SJSA1 (cell line): Measurements from ENCODE around the gene CCDC197. TPM values are rescaled to one million over a fixed set of nuclear protein-coding genes. Genes with fewer than 3 reads are reported as not detected.

ENCODE experiments used
- DNase-seq, 2 experiments: peaks; one replicate each; pipeline ENCODE4 v3.0.0-alpha.2; 2015 to 2020; ENCODE audit warnings: low spot score in 2 of 2, low read depth in 1 of 2
- H3K27ac ChIP-seq: fragments of 250-450 bp; sonication (Bioruptor Pico); 2 replicates; pipeline ENCODE4 v1.5.1; 2020; ENCODE audit warnings: mild to moderate bottlenecking, moderate library complexity
- H3K27me3 ChIP-seq: fragments of 250-450 bp; sonication (Bioruptor Pico); replicated peaks from 2 replicates; pipeline ENCODE4 v1.5.1; 2020; ENCODE audit warnings: mild to moderate bottlenecking, moderate library complexity
- H3K36me3 ChIP-seq: fragments of 250-450 bp; sonication (Bioruptor Pico); 2 replicates; pipeline ENCODE4 v1.5.1; 2020; ENCODE audit warnings: mild to moderate bottlenecking
- H3K4me1 ChIP-seq: fragments of 250-450 bp; sonication (Bioruptor Pico); replicated peaks from 2 replicates; pipeline ENCODE4 v1.6.1; 2021; ENCODE audit warnings: mild to moderate bottlenecking
- H3K4me3 ChIP-seq: fragments of 250-450 bp; sonication (Bioruptor Pico); 2 replicates; pipeline ENCODE4 v1.5.1; 2020; ENCODE audit warnings: mild to moderate bottlenecking
- H3K9me3 ChIP-seq: fragments of 250-450 bp; sonication (Bioruptor Pico); replicated peaks from 2 replicates; pipeline ENCODE4 v1.5.1; 2020; ENCODE audit warnings: mild to moderate bottlenecking
- total RNA-seq: library from RNA; depleted of rRNA; stranded (reverse); fragments of >200 nt; shearing (Covaris generic); gene quantifications from 2 replicates; pipeline ENCODE4 v1.2.3, GENCODE V29; 2014

The CCDC197 gene
- total RNA-seq, 1 experiment from 2014 or later: not detected

DNA sequence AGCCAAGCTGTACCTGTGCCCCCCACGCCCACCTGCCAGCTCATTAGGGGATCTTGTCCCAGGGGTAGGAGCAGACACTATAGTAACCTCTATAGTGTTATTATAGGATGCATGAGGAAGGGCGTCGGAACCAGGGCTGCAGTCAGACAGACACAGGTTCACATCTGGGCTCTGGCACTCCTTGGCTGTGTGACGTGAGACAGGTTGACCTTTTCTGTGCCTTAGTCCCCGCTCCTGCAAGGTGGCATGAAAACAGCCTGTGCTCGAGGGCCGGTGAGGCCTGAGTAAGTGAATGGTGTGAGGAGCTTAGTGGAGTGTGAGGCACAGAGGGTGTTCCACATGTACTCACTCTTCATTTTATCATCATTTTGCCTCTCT is 39.8 kb upstream of the CCDC197 start:
- Histone ChIP-seq H3K9me3 (no peaks in the 10 kb centered on the region), H3K4me1 (peaks cover 30% of the 10 kb centered on the region), H3K4me3 (no peak overlapping the region), H3K36me3 (no peaks in the 10 kb centered on the region; the same call in 1 of the 2 replicates), H3K27ac (no peak overlapping the region), H3K27me3 (no peaks in the 10 kb centered on the region)
- no peak for DNase-seq

DNA sequence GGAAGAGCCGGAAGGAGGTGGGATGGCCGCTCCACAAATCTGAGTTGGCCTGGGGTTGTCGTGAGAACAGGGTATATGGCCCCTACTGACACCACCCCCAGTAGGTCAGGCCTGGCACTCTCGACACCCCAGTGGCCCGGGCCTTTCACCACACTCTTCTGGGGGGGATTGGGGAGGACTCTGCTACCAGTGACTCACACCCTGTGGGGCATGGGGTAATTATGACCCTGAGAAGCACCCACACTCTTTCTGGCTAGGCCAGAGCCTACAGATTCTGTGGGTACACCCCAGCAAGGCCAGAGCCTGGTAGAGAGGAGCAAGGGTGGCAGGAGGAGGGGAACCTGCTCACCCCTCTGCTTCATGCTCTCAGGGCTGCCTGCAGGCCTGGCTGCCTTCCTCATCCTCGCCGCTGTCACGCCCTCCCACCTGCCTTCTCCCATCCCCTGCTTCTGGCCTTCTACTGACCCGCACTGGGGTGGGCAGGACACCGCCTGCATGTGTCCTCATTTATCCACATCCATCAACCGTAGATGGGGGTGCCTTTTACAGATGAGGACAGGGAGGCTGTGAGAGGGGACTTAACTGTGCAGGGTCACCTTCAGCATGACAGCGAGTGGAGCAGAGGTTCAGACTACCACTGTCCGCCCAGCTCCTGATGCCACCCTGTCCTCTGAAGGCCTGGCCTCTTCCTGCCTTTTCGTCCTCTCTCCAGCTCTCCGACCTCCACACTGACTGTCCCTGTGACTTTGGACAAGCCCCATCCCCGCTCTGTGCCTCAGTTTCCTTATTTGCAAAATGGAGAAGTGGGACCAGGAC is 39.1 kb upstream of the CCDC197 start:
- H3K36me3 ChIP-seq: no peaks in the 10 kb centered on the region; the same call in 1 of the 2 replicates
- peaks cover 34% of the 10 kb centered on the region for H3K4me1 ChIP-seq
- H3K9me3 ChIP-seq: no peaks in the 10 kb centered on the region
- no peak overlapping the region for H3K4me3 ChIP-seq
- H3K27me3 ChIP-seq: no peaks in the 10 kb centered on the region
- DNase-seq: no peak
- no peak overlapping the region for H3K27ac ChIP-seq

DNA sequence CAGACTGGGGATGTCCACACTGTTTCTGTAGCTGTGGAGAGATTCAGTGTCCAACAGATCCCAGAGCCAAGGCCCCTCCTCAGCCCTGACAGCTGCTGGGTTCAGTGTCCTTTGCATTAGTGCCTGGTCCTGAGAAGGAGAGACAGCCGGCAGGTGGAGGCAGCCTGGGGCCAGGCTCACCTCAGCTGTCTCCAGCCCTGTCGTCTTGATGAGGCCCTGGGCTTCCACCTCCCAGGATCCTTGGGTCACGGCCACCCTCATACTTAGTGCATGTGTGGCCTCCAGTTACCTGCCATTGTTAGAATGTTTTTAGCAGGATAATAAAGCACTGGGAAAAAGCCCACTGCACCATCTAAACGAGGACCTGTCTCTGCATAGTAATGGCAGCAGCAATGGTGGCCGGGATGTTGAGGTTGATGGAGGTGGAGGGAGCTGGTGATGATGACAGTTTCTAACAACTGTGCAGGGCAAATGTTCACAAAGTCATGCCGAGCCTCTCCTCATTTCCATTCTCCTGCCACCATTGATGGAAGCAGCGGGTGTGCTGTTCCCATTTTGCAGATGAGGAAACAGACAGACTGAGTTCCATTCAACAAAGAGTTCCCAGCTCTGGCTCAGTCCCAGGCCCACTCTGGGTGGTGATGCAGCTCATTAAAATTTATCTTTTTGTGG is 38.4 kb upstream of the CCDC197 start:
- peaks cover 38% of the 10 kb centered on the region for H3K4me1 ChIP-seq
- H3K27ac ChIP-seq: peak overlapping the region; percentile 87
- no peaks in the 10 kb centered on the region for H3K27me3 ChIP-seq
- no peak for DNase-seq
- H3K4me3 ChIP-seq: no peak overlapping the region
- no peaks in the 10 kb centered on the region for H3K9me3 ChIP-seq
- peaks cover 4% of the 10 kb centered on the region; the same call in 1 of the 2 replicates for H3K36me3 ChIP-seq

DNA sequence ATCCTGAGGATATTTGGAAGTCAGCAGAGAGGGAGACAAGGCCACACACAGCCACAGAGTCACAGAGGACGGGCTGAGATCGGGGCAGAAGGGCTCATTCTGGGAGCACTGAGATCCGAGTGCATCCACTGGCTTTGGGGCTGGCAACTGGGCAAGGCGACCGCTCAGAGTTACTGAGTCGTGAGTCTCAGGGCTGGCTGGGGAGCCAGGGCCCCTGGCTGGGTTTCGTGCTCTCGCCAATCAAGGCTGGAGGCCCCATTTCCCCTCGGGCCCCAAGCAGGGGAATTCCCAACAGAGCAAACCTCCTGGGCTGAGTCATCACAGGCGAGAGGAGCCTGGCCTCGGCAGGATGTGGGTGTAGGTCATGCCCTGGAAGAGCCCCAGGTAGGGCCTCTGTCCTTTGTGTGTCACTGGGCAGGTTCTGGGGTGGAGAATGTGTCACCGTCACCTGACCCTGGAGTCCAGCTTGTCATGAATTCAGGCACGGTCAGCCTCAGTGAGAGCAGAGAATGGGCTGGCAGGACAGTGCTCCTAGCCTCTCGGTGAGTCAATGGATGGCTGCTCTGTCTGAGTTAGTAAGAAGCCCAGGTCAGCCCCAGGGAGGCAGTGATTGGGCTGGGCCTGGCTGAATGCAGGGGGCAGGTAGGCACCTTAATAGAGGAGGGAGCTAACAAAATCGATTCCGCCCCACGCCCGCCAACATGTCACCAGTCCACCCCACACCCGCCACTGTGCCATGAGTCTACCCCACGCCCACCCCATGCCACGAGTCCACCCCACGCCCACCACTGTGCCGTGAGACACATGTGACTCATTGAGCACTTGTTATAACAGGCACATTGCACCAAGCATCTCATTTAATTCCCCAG is 37.6 kb upstream of the CCDC197 start:
- H3K9me3 ChIP-seq: no peaks in the 10 kb centered on the region
- H3K4me3 ChIP-seq: no peak overlapping the region
- H3K27ac ChIP-seq: peak overlapping the region; percentile 87
- H3K36me3 ChIP-seq: peaks cover 8% of the 10 kb centered on the region
- DNase-seq: peak; percentile 96 to 97
- H3K4me1 ChIP-seq: peaks cover 38% of the 10 kb centered on the region
- no peaks in the 10 kb centered on the region for H3K27me3 ChIP-seq

DNA sequence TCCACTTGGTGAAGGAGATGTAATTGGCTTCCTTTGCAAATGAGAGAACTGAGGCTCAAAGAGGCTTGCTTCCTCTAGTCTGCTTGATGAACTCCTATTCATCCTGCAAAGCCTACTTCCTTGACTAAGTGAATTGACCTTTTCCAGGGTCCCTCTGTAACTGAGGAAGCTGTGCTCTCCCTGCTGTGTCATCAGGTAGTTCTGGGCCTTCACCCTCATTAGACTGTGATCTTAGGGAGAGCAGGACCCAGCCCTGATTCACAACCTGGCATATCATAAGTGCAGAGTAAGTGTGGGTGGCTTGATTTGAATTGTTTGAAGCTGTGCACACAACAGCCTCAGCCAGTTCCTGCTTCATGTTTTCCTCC is 37.0 kb upstream of the CCDC197 start:
- Histone ChIP-seq H3K4me3 (no peak overlapping the region), H3K27me3 (no peaks in the 10 kb centered on the region), H3K4me1 (peaks cover 44% of the 10 kb centered on the region), H3K27ac (peak overlapping the region; percentile 87), H3K36me3 (peaks cover 8% of the 10 kb centered on the region), H3K9me3 (no peaks in the 10 kb centered on the region)
- no peak for DNase-seq

DNA sequence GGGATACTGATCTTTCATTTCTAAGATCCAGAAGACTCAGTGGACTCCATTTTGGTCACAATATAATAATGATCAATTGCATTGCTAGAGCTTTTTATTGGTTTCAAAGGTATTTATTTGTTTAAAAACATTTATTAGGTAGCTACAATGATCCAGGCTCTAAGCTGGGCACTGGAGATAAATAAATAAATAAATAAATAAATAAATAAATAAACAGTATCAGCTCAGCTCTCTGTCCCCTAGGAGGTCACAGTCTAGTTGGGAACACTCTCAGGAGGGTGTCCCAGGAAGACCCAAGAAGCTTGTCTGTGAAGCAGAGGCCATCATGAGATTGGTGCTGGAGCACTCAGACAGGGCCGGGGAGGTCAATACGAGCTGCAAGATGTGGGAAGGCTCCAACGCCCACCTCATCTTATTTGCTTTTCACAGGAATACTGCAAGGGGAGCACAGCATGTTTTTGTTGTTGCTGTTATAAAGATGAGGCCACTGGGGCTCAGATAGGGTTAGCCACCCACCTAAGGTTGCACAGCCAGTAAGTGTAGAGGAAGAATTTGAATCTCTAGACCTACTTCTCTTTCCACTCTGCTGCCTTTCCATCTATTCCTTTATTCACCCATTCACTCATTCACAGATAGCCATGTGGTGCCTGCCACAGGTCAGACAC is 36.2 kb upstream of the CCDC197 start:
- Histone ChIP-seq H3K4me3 (no peak overlapping the region), H3K27ac (peak overlapping the region; percentile 87; the same call in 1 of the 2 replicates), H3K9me3 (no peaks in the 10 kb centered on the region), H3K4me1 (peaks cover 52% of the 10 kb centered on the region), H3K27me3 (no peaks in the 10 kb centered on the region), H3K36me3 (peaks cover 8% of the 10 kb centered on the region)
- DNase-seq: no peak

DNA sequence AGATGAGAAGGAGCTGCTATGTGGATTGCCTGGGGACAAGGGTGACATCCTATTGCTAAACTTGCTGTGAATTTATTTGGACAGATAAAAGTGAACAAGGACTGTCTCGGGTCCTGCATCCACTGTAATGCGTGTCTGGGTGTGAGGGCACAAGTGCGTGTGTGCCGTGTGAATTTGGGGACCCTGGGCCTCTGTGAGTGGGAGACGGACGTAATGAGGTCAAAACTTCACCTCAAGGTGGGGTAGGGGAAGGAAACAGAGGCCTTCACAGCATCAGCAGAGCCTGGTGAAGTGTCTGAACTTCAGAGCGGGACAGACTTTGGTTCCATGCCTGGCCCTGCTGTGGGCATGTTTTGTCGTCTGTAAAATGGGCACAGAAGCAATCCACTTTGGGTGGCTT is 35.5 kb upstream of the CCDC197 start:
- peaks cover 59% of the 10 kb centered on the region for H3K4me1 ChIP-seq
- H3K27me3 ChIP-seq: no peaks in the 10 kb centered on the region
- no peaks in the 10 kb centered on the region for H3K9me3 ChIP-seq
- H3K4me3 ChIP-seq: no peak overlapping the region
- peaks cover 8% of the 10 kb centered on the region for H3K36me3 ChIP-seq
- no peak for DNase-seq
- no peak overlapping the region for H3K27ac ChIP-seq

DNA sequence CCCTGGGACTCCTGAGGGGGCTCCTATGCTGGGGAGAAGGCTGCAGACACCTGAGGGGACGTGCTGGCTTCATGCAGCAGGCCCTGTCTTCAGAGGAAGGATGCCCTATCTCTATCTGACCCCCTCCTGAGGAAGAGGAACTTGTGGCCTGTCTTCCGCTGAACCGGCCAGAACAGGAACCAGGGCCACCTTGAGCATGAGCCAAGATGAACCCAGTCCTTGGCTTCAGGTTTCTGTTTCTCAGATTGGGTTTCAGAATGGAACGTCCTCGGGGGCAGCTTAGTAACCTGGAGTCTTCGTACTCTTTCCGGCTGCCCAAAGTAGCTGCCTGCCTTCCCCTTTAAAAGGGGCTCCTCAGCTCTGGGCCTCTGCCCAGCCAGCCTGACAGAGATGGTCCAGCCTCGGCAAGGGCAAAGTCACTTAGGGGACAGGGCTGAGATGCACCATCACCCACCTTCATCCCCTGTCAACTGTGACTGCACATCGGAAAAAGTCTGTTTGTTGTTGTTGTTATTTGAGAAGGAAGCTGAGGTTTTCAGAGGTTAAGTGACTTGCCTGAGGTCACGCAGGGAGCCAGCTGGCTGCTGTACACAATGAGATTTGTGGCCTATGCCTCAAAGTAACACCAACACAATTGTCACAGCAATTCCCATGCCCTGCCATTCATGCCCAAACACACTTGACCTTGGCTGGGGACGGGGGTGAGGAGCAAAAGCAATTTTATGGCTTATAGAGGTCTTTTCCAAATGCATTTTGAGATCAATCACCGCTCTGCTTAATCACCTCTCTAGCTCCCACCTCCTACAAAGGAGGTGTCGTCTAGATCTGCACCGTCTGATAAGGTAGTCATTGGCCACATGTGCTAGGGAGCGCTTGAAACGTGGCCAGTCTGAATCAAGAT is 34.1 kb upstream of the CCDC197 start:
- no peak for DNase-seq
- Histone ChIP-seq H3K4me3 (no peak overlapping the region), H3K27ac (no peak overlapping the region), H3K36me3 (peaks cover 8% of the 10 kb centered on the region), H3K9me3 (no peaks in the 10 kb centered on the region), H3K27me3 (no peaks in the 10 kb centered on the region), H3K4me1 (peaks cover 58% of the 10 kb centered on the region)

DNA sequence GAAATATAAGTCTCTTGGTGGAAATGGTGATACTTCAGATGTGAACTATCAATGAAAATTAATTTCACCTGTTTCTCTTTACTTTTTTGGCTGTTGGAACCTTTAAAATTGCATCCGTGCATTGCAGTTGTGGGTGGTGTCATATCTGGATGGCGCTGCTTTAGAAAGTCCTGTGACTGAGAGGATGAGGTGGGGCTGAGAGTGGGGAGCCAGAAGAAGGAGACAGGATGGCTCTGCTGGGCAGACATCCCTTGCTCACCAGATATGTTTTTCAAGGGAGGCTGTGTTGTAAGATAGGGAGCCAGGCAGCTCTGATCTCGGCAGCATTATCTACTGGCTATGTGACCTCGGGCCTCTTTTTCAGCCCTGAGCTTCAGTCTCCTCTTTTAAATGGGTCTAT is 33.4 kb upstream of the CCDC197 start:
- no peaks in the 10 kb centered on the region for H3K27me3 ChIP-seq
- H3K4me3 ChIP-seq: no peak overlapping the region
- no peak for DNase-seq
- no peak overlapping the region for H3K27ac ChIP-seq
- peaks cover 8% of the 10 kb centered on the region for H3K36me3 ChIP-seq
- H3K4me1 ChIP-seq: peaks cover 50% of the 10 kb centered on the region
- no peaks in the 10 kb centered on the region for H3K9me3 ChIP-seq

DNA sequence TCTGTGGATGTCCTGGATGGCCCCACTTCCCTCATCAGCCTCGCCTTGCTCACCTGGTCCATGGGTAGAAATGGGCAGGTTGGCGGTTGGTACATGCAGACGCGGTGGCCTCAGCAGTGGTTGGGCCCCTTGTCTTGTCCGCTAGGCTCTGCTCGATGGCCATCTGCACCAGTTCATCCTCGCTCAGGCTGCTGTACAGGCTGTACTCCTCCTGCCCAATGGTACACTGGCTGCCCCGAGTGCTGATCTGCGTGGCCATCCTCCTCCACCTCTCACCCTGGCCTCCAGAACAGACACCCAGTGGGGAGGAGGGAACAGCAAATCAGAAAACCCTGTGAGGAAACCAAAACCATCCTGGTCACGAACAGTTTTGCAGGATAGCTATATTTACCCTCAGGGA is 32.8 kb upstream of the CCDC197 start:
- Histone ChIP-seq H3K4me3 (no peak overlapping the region), H3K27me3 (no peaks in the 10 kb centered on the region), H3K4me1 (peaks cover 44% of the 10 kb centered on the region), H3K36me3 (peaks cover 8% of the 10 kb centered on the region), H3K9me3 (no peaks in the 10 kb centered on the region), H3K27ac (no peak overlapping the region)
- DNase-seq: no peak

DNA sequence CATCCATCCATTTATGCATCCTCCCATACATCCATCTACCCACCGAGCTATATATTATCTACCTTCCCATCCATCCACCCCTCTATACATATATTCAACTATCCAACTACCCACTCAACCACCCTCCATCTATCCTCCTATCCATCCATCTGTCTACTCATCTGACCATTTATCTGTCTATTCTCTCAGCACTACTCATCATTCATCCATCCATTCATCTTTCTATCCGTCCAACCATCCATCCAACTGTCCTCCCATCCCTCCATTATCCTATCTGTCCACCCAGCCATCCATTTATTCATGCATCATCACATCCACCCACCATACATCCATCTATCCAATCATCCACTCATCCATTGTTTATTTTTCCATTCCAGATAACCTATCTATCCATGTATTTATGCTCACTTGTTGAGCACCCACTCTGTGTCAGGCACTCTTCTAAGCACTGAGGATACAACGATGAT is 32.2 kb upstream of the CCDC197 start:
- Histone ChIP-seq H3K27ac (peak overlapping the region; percentile 40), H3K4me1 (peaks cover 39% of the 10 kb centered on the region)

DNA sequence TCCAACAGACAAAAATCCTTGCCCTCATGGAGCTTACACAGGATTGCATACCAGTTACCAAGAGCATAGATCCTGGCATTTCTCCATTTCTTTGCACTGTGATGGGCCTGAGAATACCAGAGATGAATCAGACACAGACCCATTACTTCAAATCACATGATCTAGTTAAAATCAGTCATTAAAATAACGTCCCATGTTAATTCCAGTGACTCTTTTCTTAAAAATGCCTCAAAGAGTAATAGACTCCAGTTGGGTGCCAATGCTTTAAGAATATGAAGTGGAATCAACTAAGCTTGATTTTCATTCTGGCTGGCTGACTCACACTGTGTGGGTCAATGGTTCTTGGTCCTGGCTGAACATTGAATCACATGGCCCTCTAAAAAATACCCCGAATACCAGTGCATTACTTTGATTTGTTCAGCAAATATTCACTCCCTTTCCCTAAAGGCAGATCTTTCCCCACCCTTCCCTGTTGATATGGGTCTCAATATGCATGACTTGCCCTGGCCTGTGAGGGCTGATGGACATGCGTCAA is 31.7 kb upstream of the CCDC197 start:
- Histone ChIP-seq H3K4me3 (no peak overlapping the region), H3K27ac (peak overlapping the region; percentile 59), H3K4me1 (peaks cover 37% of the 10 kb centered on the region), H3K27me3 (no peaks in the 10 kb centered on the region), H3K9me3 (no peaks in the 10 kb centered on the region), H3K36me3 (peaks cover 8% of the 10 kb centered on the region)
- peak; percentile 61 to 66 for DNase-seq

More for the DNA sequence above, 32.2 kb upstream of the CCDC197 start:
- H3K27me3 ChIP-seq: no peaks in the 10 kb centered on the region
- H3K4me3 ChIP-seq: no peak overlapping the region
- H3K36me3 ChIP-seq: peaks cover 8% of the 10 kb centered on the region
- DNase-seq: no peak
- no peaks in the 10 kb centered on the region for H3K9me3 ChIP-seq
